ENCODE measurements around the gene DEXI.

The DEXI gene

DNA sequence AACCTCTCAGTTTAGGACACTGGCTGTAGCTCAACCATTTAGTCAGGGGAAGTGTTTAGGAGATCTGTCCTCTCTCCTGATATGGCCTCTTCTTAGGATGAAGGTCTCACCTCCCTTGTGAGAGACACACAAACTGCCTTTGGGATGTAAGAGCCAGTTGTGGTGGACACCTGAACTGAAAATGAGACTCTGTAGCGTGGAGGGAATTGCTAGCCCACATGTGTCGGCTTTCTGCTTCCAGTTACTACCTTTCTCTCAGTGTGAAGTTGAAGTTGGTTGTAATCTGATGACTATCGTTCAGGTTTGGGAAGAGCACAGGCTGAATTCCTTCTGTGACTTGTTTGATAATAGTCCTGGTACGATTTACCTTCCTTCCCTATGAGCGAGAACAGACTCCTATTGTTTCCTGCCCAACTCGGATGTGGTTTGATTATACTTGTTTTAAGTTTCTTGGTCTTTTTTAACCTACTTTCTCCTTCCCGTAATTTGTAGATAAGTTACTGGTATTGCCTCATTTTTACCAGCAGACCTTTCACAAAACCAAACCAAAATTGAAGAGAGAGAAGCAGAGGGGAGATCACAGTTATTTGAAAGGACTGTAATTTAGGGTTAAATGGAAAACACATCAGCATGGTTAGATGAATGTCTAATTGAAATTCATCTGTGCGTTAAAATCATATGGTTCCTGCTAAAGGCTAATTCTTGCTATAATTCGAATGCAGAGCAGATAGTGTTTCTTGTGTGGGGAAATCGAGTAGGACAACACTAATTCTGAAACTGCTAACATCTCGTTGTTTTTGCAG lies 45.3 kb upstream of the DEXI start:
- H3K9me3 ChIP-seq: no peaks in the 10 kb centered on the region
- H3K27me3 ChIP-seq: no peaks in the 10 kb centered on the region
- H3K27ac ChIP-seq: no peak overlapping the region
- H3K36me3 ChIP-seq: peaks cover 74% of the 10 kb centered on the region
- H3K4me1 ChIP-seq (ENCODE audit: control insufficient read depth in 1 of 2, insufficient read depth in 1 of 2, low read depth in 1 of 2, low read length in 1 of 2): no peaks in the 10 kb centered on the region
- no peak overlapping the region for H3K4me3 ChIP-seq (ENCODE audit: low read depth in 1 of 2, low read length in 1 of 2)
- TF ChIP-seq, protein P1, sequence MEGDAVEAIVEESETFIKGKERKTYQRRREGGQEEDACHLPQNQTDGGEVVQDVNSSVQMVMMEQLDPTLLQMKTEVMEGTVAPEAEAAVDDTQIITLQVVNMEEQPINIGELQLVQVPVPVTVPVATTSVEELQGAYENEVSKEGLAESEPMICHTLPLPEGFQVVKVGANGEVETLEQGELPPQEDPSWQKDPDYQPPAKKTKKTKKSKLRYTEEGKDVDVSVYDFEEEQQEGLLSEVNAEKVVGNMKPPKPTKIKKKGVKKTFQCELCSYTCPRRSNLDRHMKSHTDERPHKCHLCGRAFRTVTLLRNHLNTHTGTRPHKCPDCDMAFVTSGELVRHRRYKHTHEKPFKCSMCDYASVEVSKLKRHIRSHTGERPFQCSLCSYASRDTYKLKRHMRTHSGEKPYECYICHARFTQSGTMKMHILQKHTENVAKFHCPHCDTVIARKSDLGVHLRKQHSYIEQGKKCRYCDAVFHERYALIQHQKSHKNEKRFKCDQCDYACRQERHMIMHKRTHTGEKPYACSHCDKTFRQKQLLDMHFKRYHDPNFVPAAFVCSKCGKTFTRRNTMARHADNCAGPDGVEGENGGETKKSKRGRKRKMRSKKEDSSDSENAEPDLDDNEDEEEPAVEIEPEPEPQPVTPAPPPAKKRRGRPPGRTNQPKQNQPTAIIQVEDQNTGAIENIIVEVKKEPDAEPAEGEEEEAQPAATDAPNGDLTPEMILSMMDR (IDR thresholded peaks at IDR 0.05): no peak

DNA sequence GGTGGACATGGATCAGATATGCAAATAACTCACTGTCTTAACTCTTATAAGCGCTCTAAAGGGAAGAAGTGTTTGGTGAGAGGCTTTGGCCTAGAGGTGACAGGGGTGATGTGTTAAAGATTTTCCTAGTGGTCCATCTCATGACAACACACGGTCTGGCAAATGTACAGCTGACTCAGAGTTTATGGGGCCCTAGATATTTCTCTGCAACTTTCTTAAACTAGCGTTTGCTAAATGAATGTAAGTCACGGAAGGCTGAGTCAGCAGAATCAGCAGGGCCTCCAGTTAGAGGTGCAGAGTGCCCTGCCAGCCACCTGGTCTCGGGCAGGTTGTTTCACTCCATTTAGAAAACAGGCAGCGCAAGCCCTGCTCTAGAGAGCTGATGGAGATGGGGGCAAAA lies 42.2 kb upstream of the DEXI start:
- TF ChIP-seq, protein P1 (IDR thresholded peaks at IDR 0.05): no peak
- Histone ChIP-seq H3K4me1 (ENCODE audit: control insufficient read depth in 1 of 2, insufficient read depth in 1 of 2, low read depth in 1 of 2, low read length in 1 of 2) (no peaks in the 10 kb centered on the region), H3K27me3 (no peaks in the 10 kb centered on the region), H3K4me3 (ENCODE audit: low read depth in 1 of 2, low read length in 1 of 2) (no peak overlapping the region), H3K27ac (no peak overlapping the region), H3K9me3 (no peaks in the 10 kb centered on the region), H3K36me3 (peaks cover 79% of the 10 kb centered on the region)

DNA sequence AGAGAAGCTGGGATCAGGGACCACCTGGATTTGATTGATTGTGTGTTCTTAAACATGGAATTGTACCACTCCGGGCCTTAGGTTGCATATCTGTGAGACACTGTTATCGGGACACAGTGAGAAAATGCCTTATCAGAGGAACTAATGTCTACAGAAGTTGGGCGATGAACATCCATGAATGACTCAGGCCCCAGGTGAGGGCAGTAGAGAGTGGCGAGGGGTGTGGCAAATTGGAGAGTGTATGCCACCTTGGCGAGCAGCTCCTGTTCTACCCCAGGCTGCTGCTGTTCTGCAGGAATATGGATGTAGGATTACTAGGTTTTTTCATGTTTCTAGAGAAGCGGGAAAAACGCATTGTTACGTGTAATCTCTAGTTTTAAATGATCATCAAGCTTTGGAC lies 40.9 kb upstream of the DEXI start:
- no peak overlapping the region for H3K4me3 ChIP-seq (ENCODE audit: low read depth in 1 of 2, low read length in 1 of 2)
- H3K4me1 ChIP-seq (ENCODE audit: control insufficient read depth in 1 of 2, insufficient read depth in 1 of 2, low read depth in 1 of 2, low read length in 1 of 2): no peaks in the 10 kb centered on the region
- no peaks in the 10 kb centered on the region for H3K9me3 ChIP-seq
- no peaks in the 10 kb centered on the region for H3K27me3 ChIP-seq
- TF ChIP-seq, protein P1 (IDR thresholded peaks at IDR 0.05): no peak
- H3K27ac ChIP-seq: no peak overlapping the region
- H3K36me3 ChIP-seq: peaks cover 79% of the 10 kb centered on the region

DNA sequence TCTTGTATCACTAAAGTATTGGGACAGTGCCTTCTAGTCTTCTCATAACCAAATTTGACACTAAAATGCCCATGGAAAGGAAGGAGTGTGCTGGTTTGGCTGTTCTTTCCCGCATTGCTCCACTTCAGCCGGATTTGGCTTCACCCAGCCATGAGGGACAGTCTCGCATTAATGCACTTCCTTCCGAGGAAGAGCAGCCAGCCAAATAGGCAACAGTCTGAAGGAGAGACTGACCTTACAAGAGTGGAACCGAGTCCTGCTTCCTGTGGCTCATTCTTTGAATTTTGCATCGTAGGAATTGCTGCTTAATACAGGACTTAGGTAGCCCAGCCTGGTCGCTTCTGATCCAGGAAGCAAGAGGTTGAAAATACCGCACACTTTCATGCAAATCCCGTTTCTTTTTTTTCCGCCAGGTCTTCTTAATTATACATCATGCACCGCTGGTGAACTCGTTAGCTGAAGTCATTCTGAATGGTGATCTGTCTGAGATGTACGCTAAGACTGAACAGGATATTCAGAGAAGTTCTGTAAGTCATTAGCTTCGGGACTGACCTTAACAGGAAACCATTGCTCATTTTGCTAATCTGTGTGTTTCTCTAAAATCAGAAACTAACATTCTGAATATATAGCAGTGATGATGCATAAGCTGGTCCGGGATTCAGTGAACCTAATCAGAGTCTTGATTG lies 40.3 kb upstream of the DEXI start:
- TF ChIP-seq, protein P1 (IDR thresholded peaks at IDR 0.05): no peak
- Histone ChIP-seq H3K36me3 (peaks cover 84% of the 10 kb centered on the region), H3K4me3 (ENCODE audit: low read depth in 1 of 2, low read length in 1 of 2) (no peak overlapping the region), H3K27ac (no peak overlapping the region), H3K27me3 (no peaks in the 10 kb centered on the region), H3K9me3 (no peaks in the 10 kb centered on the region), H3K4me1 (ENCODE audit: control insufficient read depth in 1 of 2, insufficient read depth in 1 of 2, low read depth in 1 of 2, low read length in 1 of 2) (no peaks in the 10 kb centered on the region)

DNA sequence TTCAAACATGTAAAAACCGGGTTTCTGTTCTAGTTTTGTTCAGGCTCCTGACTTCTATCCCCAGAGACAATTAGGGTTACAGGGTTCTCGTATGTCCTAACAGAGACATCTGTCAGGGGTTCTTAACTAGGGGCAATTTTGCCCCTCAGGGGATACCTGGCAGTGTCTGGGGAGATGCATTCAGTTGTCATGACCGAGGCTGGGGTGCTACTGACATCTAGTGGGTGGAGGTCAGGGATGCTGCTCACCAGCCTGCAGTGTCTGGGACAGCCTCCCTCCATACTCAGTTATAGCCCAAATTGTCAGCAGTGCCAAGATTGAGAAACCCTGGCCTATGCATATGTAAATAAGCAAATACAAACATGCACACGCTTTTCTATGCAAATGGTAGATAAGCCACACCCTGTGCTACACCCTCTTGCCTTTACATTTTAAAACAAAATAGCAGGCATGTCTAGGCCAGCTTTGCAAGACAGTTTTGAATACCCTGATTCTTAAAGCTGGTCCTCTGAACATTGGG lies 39.5 kb upstream of the DEXI start:
- Histone ChIP-seq H3K4me1 (ENCODE audit: control insufficient read depth in 1 of 2, insufficient read depth in 1 of 2, low read depth in 1 of 2, low read length in 1 of 2) (no peaks in the 10 kb centered on the region), H3K9me3 (no peaks in the 10 kb centered on the region), H3K4me3 (ENCODE audit: low read depth in 1 of 2, low read length in 1 of 2) (no peak overlapping the region), H3K36me3 (peaks cover 87% of the 10 kb centered on the region), H3K27me3 (no peaks in the 10 kb centered on the region), H3K27ac (no peak overlapping the region)
- TF ChIP-seq, protein P1 (IDR thresholded peaks at IDR 0.05): no peak

All from neutrophil (primary cell).